ENCODE measurements around the gene AATF.
A peak's percentile ranks its signal among the peaks of the same experiment; 100 is the strongest.
"Not testable (repeated sequence)": the region's sequence is repeated elsewhere in the genome, so short reads cannot be mapped to it uniquely, and the experiment has no call there.

Gene AATF

GRCh38 chr17:37047631-37048104, 98.9 kb downstream of the AATF start:
- peak; percentile 87 for DNase-seq (ENCODE audit: low read depth)

- DNase-seq (ENCODE audit: low read depth): no peak
Observed at GRCh38 chr17:37048811-37049210, 100.1 kb downstream of the AATF start.

- DNase-seq (ENCODE audit: low read depth): peak; percentile 31
Observed at GRCh38 chr17:37050920-37051319, 102.2 kb downstream of the AATF start.

- DNase-seq (ENCODE audit: low read depth): no peak
Observed at GRCh38 chr17:37051381-37051780, 102.6 kb downstream of the AATF start.

DNA sequence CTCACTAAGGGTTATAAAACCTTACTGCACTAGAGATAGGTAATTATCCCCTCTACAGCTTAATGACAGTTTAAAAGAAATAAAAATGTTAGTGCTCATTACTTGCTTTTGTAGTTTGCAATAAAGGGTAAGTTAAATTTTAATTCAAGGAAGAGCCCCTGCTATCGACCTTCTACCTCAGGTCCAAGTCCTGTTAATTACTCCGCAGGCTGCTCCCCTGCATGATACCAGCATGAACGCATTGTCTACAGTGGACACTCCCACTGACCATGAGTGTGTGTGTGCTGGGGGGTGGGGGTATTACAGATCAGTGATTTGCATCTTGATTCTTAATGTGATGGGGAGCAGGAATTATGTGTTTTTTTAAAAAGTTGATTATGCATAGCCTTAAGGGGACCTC, 103.1 kb downstream of the AATF start:
- no peak for DNase-seq (ENCODE audit: low read depth)

DNA sequence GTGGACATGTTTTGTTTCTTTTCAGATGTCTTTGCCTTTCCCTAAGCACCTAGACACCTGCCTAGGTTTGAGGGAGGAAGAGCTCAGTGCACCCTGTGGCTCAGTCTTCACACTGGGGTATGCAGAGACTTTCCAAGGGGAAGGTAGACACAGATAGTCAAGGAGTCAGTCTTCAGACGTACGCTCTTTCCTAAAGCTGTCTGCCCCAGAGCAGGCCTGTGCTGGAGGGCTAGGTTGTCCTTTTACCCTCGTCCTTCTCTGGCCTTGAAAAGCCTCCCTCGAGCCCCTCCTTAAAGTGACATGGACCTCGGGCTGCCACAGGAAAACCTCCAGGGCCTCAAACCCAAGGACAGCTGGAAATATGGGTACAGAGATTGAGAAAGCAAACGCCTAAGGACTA, 103.7 kb downstream of the AATF start:
- DNase-seq (ENCODE audit: low read depth): no peak

DNA sequence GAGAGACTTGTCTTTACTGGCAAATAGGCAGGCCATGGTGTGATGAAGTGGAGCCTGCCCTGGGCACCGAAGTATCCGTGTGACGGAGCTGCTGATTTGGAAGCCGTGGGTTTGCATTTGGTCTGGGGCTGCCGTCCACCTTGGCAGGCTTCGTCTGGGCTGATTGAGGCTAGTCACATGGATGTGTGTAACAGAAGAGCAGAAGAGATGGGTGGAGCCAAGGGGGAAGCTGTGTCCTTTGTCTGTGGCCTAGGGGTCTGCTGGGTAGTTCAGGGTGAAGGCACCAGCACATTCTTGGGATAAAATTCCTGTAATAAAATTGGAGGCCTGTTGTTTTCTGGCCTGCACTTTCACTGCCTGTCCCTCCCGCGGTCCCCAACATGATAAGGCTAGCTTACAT, 106.1 kb downstream of the AATF start:
- DNase-seq (ENCODE audit: low read depth): no peak

DNA sequence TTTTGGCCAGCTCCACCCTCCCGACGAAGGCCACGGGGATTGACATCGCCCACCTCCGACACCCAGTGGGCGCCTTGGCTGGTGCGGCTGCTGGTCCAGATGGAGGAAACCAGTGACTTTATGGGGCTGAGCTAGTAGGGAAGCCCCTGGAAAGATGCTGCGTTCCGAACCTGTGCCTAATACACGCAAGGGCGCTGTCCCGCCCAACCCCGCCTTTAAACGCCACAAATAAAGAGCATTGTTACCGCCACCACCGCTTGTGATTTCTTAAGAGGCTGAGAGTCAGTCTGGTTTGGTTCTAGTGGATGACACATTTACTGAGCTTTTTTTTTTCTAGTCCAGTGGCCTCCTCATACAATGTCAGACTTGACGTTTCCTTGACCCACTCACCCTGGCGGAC, 107.9 kb downstream of the AATF start:
- no peak for DNase-seq (ENCODE audit: low read depth)

- DNase-seq (ENCODE audit: low read depth): no peak
Observed at GRCh38 chr17:37059493-37059892, 110.7 kb downstream of the AATF start.

GRCh38 chr17:37060094-37060493, 111.3 kb downstream of the AATF start:
- DNase-seq (ENCODE audit: low read depth): no peak

DNA sequence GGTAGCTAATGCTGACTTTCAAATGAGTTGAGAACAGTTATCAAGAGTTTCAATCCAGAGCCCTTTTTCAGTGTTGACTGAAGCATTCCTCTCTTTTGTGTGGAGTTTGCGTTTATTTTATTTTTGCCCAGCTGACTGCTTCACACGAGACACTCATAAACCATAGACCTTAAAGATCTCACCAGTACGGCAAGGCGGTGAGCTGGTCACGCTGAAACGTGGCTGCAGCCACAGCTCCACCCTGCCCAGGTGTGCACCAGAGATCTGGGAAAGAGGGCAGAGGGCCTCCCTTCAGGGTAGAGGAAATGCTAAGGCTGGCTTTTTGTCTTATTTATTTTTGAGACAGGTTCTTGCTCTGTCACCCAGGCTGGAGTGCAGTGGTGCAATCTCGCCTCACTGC, 112.2 kb downstream of the AATF start:
- no peak for DNase-seq (ENCODE audit: low read depth)

GRCh38 chr17:37062021-37062420, 113.3 kb downstream of the AATF start:
- no peak for DNase-seq (ENCODE audit: low read depth)

DNA sequence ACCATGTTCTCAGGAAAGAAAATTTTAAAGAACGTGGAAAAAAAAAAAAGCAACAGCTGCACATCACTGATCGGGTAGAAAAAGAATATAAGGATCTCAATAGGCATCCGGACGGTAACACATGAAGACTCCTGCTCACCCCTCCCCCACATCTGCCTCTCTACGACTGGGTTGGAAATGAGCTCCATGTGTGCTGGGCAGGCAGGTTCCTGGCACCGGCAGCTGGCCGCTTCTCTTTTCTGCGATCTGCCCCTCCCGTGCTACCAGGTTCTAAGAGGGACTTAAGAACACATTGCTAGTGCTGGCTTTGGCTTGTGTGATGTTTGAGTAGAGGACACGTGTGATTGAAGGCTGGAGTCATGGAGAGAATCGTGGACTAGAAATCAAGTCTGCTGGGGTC, 115.5 kb downstream of the AATF start:
- DNase-seq (ENCODE audit: low read depth): no peak

GRCh38 chr17:37064956-37065355, 116.2 kb downstream of the AATF start:
- no peak for DNase-seq (ENCODE audit: low read depth)

GRCh38 chr17:37065486-37066321, 117.0 kb downstream of the AATF start:
- no peak for DNase-seq (ENCODE audit: low read depth)

DNA sequence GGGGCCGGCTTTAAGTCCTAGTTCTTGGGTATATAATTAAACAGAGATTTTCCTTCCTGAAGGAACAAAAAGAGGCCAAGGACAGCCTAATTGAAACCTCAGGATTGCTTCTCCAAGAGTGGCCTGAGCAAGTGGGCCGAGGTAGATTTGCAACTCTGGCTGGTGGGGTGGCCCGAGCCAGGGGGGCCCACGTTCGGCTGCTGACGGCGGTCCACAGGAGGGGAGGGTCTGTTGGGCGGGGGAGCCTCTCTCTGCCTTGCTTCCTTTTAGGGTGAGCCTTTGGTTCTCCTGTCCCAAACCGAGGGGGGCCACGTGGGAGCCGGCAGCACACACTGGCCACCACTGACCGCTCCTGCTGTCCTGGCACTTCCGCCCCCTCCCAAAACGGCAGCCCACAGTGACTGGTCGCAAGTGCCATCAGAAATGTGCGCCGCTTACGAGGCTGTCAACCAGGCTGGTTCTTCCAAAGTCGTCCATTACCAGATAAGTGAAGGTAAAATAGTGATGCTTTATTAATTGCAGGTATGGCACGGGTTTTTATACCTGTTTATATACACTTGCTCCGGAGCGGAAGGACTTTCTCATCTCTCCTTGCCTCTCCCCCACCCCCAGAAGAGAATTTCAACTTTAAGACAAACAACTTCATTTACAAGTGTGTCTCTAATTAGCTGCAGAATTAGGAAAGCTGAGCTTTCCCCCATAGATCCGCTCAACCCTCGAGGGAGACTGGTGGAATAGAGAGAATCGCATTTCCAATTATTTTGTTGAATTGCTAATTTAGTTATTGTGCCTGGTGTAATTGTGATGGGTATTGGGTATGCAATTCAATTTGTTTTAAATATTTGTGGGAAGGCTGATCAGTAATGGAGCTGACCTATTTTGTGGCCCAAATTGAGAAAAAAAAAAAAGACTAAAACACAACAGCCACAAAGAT, 117.8 kb downstream of the AATF start:
- no peak for DNase-seq (ENCODE audit: low read depth)

DNA sequence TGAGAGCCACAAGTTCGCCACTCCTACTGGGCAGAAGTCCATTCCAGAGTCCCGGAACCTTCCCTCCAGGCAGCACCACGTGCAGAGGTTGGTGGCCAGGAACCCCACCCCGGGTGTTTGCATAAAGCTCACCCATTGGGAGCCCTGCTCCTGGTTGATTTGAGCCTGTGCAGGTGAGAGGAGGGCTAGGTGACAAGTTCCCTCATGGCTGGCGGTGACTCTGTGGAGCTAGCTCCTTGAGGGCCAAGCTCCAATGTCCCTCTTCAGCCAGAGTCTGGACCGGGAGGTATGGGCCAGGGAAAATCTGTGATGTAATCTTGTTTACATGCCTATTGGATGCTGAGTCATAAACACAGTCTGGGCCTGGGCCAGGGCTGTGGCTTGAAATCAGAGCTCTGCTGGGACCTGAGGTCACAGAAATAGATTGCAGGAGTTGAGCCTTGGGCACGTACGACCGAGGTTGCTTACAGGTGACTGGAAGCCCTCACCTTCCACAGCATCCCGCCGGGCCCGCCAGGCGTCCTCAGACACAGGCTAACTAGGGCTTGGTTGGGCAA, 118.9 kb downstream of the AATF start:
- DNase-seq (ENCODE audit: low read depth): peak; percentile 91

DNA sequence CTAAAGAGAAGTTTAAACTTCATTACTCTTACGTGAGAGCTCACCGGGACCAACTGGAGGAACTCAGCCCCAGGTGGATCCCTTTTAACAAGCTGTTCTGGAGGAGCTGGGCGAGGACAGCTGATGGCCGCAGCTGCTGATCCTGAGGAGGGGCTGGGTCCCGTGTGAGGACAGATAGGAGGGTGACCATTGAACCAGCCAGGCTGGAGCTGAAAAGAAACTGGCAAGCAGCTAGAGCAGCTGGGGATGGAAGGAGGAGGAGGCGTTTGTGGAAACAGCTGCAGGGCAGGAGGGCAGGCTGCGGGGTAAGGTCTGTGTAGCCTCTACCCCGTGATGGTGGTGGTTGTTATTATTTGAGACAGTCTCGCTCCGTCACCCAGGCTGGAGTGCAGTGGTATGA, 119.5 kb downstream of the AATF start:
- peak; percentile 11 for DNase-seq (ENCODE audit: low read depth)

DNA sequence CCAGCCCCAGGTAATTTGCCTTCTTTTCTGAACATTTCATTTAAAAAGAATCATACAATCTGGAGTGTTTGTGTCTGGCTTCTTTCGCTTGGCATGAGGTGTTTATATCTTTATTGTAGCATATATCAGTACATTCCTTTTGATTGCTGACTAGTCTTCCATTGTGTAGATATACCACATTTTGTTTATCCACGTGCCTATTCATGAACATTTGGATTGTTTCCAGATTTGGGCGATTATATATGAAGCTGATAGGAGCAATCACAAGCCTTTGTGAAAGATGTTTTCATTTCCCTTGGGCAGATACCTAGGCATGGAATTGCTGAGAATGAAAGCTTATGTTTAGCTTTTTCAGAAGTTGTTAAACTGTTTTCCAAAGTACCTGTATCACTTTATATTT, 120.3 kb downstream of the AATF start:
- no peak for DNase-seq (ENCODE audit: low read depth)

- not testable (repeated sequence) for DNase-seq (ENCODE audit: low read depth)
Observed at GRCh38 chr17:37073464-37073863, 124.7 kb downstream of the AATF start.

DNA sequence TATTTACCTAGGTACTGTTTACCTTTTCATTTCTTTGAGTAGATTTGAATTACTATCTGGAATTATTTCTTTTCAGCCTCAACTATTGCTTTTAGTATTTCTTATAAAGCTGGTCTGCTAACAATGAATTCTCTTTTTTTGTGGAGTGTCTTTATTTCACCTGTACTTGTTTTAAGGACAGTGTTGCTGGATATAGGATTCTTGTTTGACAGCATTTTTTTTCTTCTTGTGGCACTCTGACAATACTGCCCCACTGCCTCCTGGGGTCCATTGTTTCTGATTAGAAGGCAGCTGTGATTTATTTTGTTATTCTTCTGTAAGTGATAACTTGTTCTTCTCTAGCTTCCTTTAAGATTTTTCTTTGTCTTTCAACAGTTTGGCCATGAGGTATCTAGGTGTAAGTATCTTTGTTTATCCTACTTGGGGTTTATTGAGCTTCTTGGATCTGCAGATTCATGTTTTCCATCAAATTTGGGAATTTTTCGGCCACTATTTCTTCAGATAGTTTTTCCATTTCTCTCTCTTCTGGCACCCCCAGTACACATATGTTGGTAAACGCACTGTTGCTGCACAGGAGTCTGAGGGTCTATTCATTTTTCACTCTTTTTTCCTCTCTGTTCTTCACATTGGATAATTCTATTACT, 130.4 kb downstream of the AATF start:
- no peak for DNase-seq (ENCODE audit: low read depth)

GRCh38 chr17:37079735-37080134, 131.0 kb downstream of the AATF start:
- peak; percentile 75 for DNase-seq (ENCODE audit: low read depth)

All from iris pigment epithelial cell (primary cell).